Hematopoietic multipotent progenitor cell treated with erythropoietin and hydrocortisone succinate and interleukin-3 and kit ligand, for 8 days (in vitro differentiated cells): Measurements from ENCODE around the gene SERPINI1.

Experiments
- DNase-seq: peaks from one replicate; pipeline ENCODE4 v3.0.0-alpha.2; 2015

Gene SERPINI1

GRCh38 chr3:167735233-167736138, at the start of gene SERPINI1:
Gene SERPINI1, plus strand, starts transcription at chr3:167735721. Its CDS starts 53,408 bp downstream, at chr3:167789129.
- DNase-seq = peak; percentile 91

GRCh38 chr3:167691366-167691765, 44.2 kb upstream of the SERPINI1 start:
- DNase-seq = peak; percentile 52

GRCh38 chr3:167694121-167694520, 41.4 kb upstream of the SERPINI1 start:
- no peak for DNase-seq

GRCh38 chr3:167700046-167700445, 35.5 kb upstream of the SERPINI1 start:
- no peak for DNase-seq

- DNase-seq = no peak
Observed at GRCh38 chr3:167700926-167701325, 34.6 kb upstream of the SERPINI1 start.

GRCh38 chr3:167705840-167706239, 29.7 kb upstream of the SERPINI1 start:
- DNase-seq = no peak

- peak; percentile 49 for DNase-seq
Observed at GRCh38 chr3:167709690-167710089, 25.8 kb upstream of the SERPINI1 start.

GRCh38 chr3:167710552-167710951, 25.0 kb upstream of the SERPINI1 start:
- no peak for DNase-seq

- DNase-seq = no peak
Observed at GRCh38 chr3:167711439-167711838, 24.1 kb upstream of the SERPINI1 start.

GRCh38 chr3:167712445-167712844, 23.1 kb upstream of the SERPINI1 start:
- DNase-seq = no peak

GRCh38 chr3:167714871-167715270, 20.6 kb upstream of the SERPINI1 start:
- DNase-seq = no peak

- DNase-seq = no peak
Observed at GRCh38 chr3:167716920-167717319, 18.6 kb upstream of the SERPINI1 start.

- no peak for DNase-seq
Observed at GRCh38 chr3:167718582-167718981, 16.9 kb upstream of the SERPINI1 start.

- DNase-seq = no peak
Observed at GRCh38 chr3:167723025-167723512, 12.5 kb upstream of the SERPINI1 start.

GRCh38 chr3:167723872-167724271, 11.6 kb upstream of the SERPINI1 start:
- DNase-seq = peak; percentile 96

- no peak for DNase-seq
Observed at GRCh38 chr3:167728176-167728575, 7.3 kb upstream of the SERPINI1 start.

- DNase-seq = peak; percentile 68
Observed at GRCh38 chr3:167728632-167729323, 6.7 kb upstream of the SERPINI1 start.

- no peak for DNase-seq
Observed at GRCh38 chr3:167729591-167729990, 5.9 kb upstream of the SERPINI1 start.

- DNase-seq = no peak
Observed at GRCh38 chr3:167731393-167731792, 4.1 kb upstream of the SERPINI1 start.

- peak; percentile 45 for DNase-seq
Observed at GRCh38 chr3:167732313-167733065, 3.0 kb upstream of the SERPINI1 start.

- peak; percentile 52 for DNase-seq
Observed at GRCh38 chr3:167733961-167734497, 1.5 kb upstream of the SERPINI1 start.

GRCh38 chr3:167734498-167735232, 856 bp upstream of the SERPINI1 start, which contains the start of gene PDCD10:
Gene PDCD10, minus strand, starts transcription at chr3:167734892. Its CDS starts 14,735 bp downstream, at chr3:167720157.
- DNase-seq = peak; percentile 100
